CD8-positive, alpha-beta memory T cell (primary cell): ENCODE results near the gene PIWIL1. TPM values are rescaled to one million over a fixed set of nuclear protein-coding genes. Genes with fewer than 3 reads are reported as not detected.

Experiments used
- CTCF ChIA-PET: fragments of 350-600 bp; sonication (Branson Sonifier 250); formaldehyde crosslinking; loops from one replicate; lab custom pipeline; 2021; ENCODE audit warnings: antibody characterized with exemption; lab: Charles Lee
- POLR2A ChIA-PET: fragments of 350-600 bp; sonication (Branson Sonifier 250); formaldehyde crosslinking; loops from one replicate; lab custom pipeline; 2021; ENCODE audit warnings: antibody characterized with exemption; lab: Charles Lee
- DNase-seq, 5 donors: peaks; one replicate each; pipeline versions ENCODE4 v3.0.0 to v3.0.0-alpha.2; 2020 to 2022; ENCODE audit warnings: mixed read lengths in 1 of 5
- H3K27ac ChIP-seq: one replicate; pipeline ENCODE4 v1.7.0; 2013; ENCODE audit warnings: low read depth, mild to moderate bottlenecking, low read length, moderate library complexity
- H3K27me3 ChIP-seq: 2 replicates; pipeline ENCODE4 v1.7.0; 2013; ENCODE audit warnings: low read length, mild to moderate bottlenecking; ENCODE audit not compliant: insufficient read depth, poor library complexity, severe bottlenecking
- H3K36me3 ChIP-seq: 2 replicates; pipeline ENCODE4 v1.7.0; 2013; ENCODE audit warnings: mild to moderate bottlenecking, low read length, moderate library complexity; ENCODE audit not compliant: insufficient read depth
- H3K4me1 ChIP-seq: 2 replicates; pipeline ENCODE4 v1.7.0; 2013; ENCODE audit warnings: mild to moderate bottlenecking, low read length, moderate library complexity; ENCODE audit not compliant: insufficient read depth
- H3K4me3 ChIP-seq: 2 replicates; pipeline ENCODE4 v1.7.0; 2013; ENCODE audit warnings: mild to moderate bottlenecking, low read length
- H3K9me3 ChIP-seq: 2 replicates; pipeline ENCODE4 v1.7.0; 2013; ENCODE audit warnings: mild to moderate bottlenecking, low read length
- H3K27ac Mint-ChIP-seq, 8 donors: one replicate each; pipeline ENCODE4 v1.8.0; 2020 to 2021; ENCODE audit warnings: mixed read lengths in 8 of 8, mild to moderate bottlenecking in 6 of 8, inconsistent platforms in 3 of 8, moderate library complexity in 3 of 8
- H3K27me3 Mint-ChIP-seq, 2 donors: one replicate each; pipeline ENCODE4 v1.8.0; 2020 to 2021; ENCODE audit warnings: mixed read lengths in 2 of 2, mild to moderate bottlenecking in 1 of 2, moderate library complexity in 1 of 2
- H3K36me3 Mint-ChIP-seq, 3 donors: one replicate each; pipeline ENCODE4 v1.8.0; 2020 to 2021; ENCODE audit warnings: mixed read lengths in 3 of 3, inconsistent platforms in 1 of 3, mild to moderate bottlenecking in 1 of 3
- H3K4me1 Mint-ChIP-seq, 3 donors: one replicate each; pipeline ENCODE4 v1.8.0; 2020 to 2021; ENCODE audit warnings: mixed read lengths in 3 of 3, inconsistent platforms in 1 of 3, mild to moderate bottlenecking in 1 of 3
- H3K4me3 Mint-ChIP-seq, 7 donors: one replicate each; pipeline ENCODE4 v1.8.0; 2020 to 2021; ENCODE audit warnings: mixed read lengths in 7 of 7, mild to moderate bottlenecking in 6 of 7, moderate library complexity in 4 of 7, inconsistent platforms in 2 of 7
- H3K9me3 Mint-ChIP-seq, 5 donors: one replicate each; pipeline ENCODE4 v1.8.0; 2020 to 2022; ENCODE audit warnings: mixed read lengths in 5 of 5, mild to moderate bottlenecking in 3 of 5, moderate library complexity in 2 of 5, inconsistent platforms in 1 of 5
- polyA plus RNA-seq: library from polyadenylated mRNA; unstranded; fragments of 300-500 nt; fragmentation: Illumina TruSeq; gene quantifications from one replicate; pipeline ENCODE4 v1.2.3, GENCODE V29; 2021
- total RNA-seq, 2 experiments: library from RNA; stranded (reverse); gene quantifications; one replicate each; pipeline ENCODE4 v1.2.3, GENCODE V29; 2021

Gene PIWIL1
- total and polyA plus RNA-seq, 3 experiments from 2014 or later, result not detected

DNA sequence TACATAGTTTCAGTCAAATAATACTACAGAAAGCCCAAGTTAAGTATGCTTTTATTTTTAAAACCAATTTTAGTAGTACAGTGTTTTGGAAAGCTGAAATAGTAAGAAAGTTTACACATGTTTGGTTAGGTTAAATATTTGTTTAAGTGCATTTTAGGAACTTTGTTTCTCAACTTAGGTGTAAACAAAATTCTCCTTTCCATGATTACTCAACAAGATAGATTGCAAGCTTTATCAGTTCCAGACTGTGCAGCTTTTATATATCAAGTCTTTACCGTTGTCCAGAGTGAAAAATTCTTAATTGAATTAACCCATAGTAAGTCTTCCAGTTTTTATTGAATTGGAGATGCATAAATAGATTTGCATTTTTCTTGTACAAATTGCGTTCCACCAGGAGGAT lies 45.1 kb downstream of the PIWIL1 start:
- H3K9me3 ChIP-seq, result peaks cover 4% of the 10 kb centered on the region
- Mint-ChIP-seq H3K4me3 (no peak overlapping the region), H3K9me3 (peaks cover 3 to 17% (median 7%) of the 10 kb centered on the region in 5 donors), H3K27me3 (peaks cover 2 to 9% of the 10 kb centered on the region in 2 donors), H3K36me3 (no peaks in the 10 kb centered on the region), H3K27ac (no peak overlapping the region), H3K4me1 (no peaks in the 10 kb centered on the region)
- H3K27me3 ChIP-seq, result no peaks in the 10 kb centered on the region
- ChIA-PET CTCF (no interaction called here), POLR2A (no interaction called here)
- peaks cover 3% of the 10 kb centered on the region for H3K4me1 ChIP-seq
- DNase-seq, result no peak
- H3K4me3 ChIP-seq, result no peak overlapping the region
- H3K27ac ChIP-seq, result no peak overlapping the region
- no peaks in the 10 kb centered on the region for H3K36me3 ChIP-seq

DNA sequence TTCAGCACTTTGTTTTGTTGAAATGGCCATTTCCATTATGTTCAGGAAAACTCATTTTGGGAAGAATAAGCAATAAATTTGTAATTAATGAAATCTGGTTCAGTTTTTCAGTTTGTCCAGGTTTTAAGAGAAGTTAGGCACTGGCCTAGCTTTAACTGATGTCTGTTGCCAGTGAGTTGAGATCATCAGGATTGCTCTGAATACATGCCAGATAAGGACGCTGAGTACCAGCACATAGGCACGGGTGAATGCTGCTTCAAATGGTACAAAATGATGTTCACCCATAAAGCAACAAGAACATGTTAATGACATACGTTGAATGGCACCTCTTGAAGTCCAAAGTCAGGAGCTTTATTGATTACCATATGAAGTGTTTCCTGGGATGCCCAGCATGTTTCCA lies 46.5 kb downstream of the PIWIL1 start:
- Histone ChIP-seq H3K9me3 (peaks cover 4% of the 10 kb centered on the region), H3K27ac (no peak overlapping the region), H3K4me3 (no peak overlapping the region), H3K36me3 (no peaks in the 10 kb centered on the region), H3K27me3 (no peaks in the 10 kb centered on the region), H3K4me1 (peaks cover 3% of the 10 kb centered on the region)
- Mint-ChIP-seq H3K9me3 (peaks cover 12 to 23% (median 13%) of the 10 kb centered on the region in 5 donors), H3K4me3 (no peak overlapping the region), H3K27ac (no peak overlapping the region), H3K36me3 (no peaks in the 10 kb centered on the region), H3K27me3 (peaks cover 2 to 9% of the 10 kb centered on the region in 2 donors), H3K4me1 (no peaks in the 10 kb centered on the region)
- ChIA-PET POLR2A (no interaction called here), CTCF (no interaction called here)
- DNase-seq, result no peak

DNA sequence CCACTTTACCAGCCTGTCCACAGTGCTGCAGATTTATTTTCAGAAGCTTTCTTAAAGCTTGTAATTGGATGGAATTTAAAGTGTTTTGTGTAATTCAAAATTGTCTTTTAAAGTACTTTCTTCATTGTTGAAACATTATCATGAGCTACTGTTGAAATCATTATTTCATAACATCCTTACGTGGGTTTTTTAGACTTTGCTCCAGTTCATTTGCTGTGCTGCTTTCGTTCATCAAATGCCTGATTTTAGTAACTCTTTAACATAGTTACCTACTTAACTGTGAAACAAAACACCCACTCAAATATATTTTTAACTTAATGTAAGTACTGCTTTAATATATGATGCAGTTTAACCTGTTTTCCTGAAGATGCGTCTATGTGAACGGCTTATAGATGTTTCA lies 47.5 kb downstream of the PIWIL1 start:
- Histone ChIP-seq H3K27ac (no peak overlapping the region), H3K36me3 (no peaks in the 10 kb centered on the region), H3K9me3 (peaks cover 4% of the 10 kb centered on the region), H3K4me1 (peaks cover 3% of the 10 kb centered on the region), H3K27me3 (no peaks in the 10 kb centered on the region), H3K4me3 (no peak overlapping the region)
- Mint-ChIP-seq H3K9me3 (peaks cover 13 to 23% (median 15%) of the 10 kb centered on the region in 5 donors), H3K4me1 (no peaks in the 10 kb centered on the region), H3K36me3 (no peaks in the 10 kb centered on the region), H3K4me3 (no peak overlapping the region), H3K27me3 (peaks cover 2 to 9% of the 10 kb centered on the region in 2 donors), H3K27ac (no peak overlapping the region)
- CTCF ChIA-PET, result no interaction called here
- POLR2A ChIA-PET, result no interaction called here
- no peak for DNase-seq

DNA sequence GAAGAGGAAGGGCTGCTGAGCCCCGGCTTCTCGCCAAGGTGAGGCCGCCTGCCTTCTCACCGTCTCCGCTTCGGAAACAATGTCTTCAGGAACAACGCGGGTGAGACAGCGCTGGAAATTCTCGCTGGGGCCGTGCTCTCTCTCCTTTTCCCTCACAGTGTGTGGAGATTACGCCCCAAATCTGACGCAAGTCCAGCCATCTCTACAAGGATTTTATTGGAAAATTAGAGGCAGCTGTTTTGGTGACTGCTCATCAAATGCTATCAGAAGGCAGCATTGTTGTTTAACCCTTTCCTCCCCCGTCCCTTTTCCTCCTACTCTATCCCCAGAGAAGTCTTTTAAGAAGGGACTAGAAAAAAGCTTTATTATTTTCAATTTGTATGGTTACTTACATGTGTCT lies 53.5 kb downstream of the PIWIL1 start:
- ChIA-PET POLR2A (no interaction called here), CTCF (no interaction called here)
- no peaks in the 10 kb centered on the region for H3K9me3 ChIP-seq
- Mint-ChIP-seq H3K9me3 (peaks cover 3 to 19% (median 10%) of the 10 kb centered on the region in 5 donors), H3K27ac (no peak overlapping the region), H3K4me3 (no peak overlapping the region), H3K27me3 (no peaks in the 10 kb centered on the region), H3K4me1 (no peaks in the 10 kb centered on the region), H3K36me3 (peaks cover 0 to 4% (median 0%) of the 10 kb centered on the region in 3 donors)
- no peak overlapping the region for H3K4me3 ChIP-seq
- no peaks in the 10 kb centered on the region for H3K4me1 ChIP-seq
- H3K27ac ChIP-seq, result no peak overlapping the region
- H3K27me3 ChIP-seq, result no peaks in the 10 kb centered on the region
- no peak for DNase-seq
- H3K36me3 ChIP-seq, result no peaks in the 10 kb centered on the region

DNA sequence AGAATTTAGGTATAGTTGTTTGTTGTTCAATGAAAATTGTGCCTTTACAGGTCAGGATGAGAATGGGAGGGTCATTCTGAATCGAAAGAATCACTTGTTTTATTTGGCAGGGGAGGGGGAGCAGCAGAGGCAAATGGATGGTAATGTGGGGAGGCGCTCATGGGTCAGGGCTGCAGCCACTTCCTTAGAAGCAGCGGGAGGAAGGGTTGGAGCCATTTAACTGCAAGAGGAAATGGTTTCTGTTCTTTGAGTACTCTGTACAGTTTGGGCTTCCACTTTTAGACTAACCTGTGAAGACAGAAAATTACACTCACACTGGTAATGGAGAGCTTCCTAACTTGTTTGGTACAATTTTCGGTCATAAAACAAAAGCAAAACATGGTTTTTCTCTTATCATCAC lies 57.2 kb downstream of the PIWIL1 start:
- POLR2A ChIA-PET, result no interaction called here
- DNase-seq, result no peak
- no peaks in the 10 kb centered on the region for H3K27me3 ChIP-seq
- H3K4me3 Mint-ChIP-seq, result no peak overlapping the region
- H3K4me1 Mint-ChIP-seq, result no peaks in the 10 kb centered on the region
- H3K4me3 ChIP-seq, result no peak overlapping the region
- H3K4me1 ChIP-seq, result no peaks in the 10 kb centered on the region
- peaks cover 0 to 7% of the 10 kb centered on the region in 2 donors for H3K27me3 Mint-ChIP-seq
- H3K36me3 ChIP-seq, result no peaks in the 10 kb centered on the region
- H3K27ac Mint-ChIP-seq, result no peak overlapping the region
- H3K27ac ChIP-seq, result no peak overlapping the region
- H3K9me3 ChIP-seq, result no peaks in the 10 kb centered on the region
- CTCF ChIA-PET, result no interaction called here
- peaks cover 0 to 12% (median 5%) of the 10 kb centered on the region in 5 donors for H3K9me3 Mint-ChIP-seq
- peaks cover 0 to 4% (median 0%) of the 10 kb centered on the region in 3 donors for H3K36me3 Mint-ChIP-seq

DNA sequence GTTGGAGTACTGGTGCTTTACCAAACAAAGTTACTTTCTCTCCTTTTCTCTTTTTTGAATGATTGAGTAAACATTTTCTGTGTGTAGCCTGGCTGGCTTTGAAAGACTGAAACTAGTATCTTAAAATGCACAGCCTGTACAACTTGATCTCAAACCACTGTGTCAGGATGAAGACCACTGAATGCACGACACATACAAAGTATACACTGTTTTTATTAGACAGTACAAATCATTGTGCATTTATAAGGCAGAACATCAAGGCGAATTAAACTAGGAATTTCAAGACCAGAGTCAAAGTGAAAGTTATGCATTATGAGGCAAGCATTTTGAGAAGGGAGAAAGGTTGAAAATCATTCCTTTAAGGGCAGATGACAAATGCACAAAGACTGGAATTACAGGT lies 59.0 kb downstream of the PIWIL1 start:
- no peaks in the 10 kb centered on the region for H3K4me1 Mint-ChIP-seq
- CTCF ChIA-PET, result no interaction called here
- peaks cover 0 to 7% of the 10 kb centered on the region in 2 donors for H3K27me3 Mint-ChIP-seq

DNA sequence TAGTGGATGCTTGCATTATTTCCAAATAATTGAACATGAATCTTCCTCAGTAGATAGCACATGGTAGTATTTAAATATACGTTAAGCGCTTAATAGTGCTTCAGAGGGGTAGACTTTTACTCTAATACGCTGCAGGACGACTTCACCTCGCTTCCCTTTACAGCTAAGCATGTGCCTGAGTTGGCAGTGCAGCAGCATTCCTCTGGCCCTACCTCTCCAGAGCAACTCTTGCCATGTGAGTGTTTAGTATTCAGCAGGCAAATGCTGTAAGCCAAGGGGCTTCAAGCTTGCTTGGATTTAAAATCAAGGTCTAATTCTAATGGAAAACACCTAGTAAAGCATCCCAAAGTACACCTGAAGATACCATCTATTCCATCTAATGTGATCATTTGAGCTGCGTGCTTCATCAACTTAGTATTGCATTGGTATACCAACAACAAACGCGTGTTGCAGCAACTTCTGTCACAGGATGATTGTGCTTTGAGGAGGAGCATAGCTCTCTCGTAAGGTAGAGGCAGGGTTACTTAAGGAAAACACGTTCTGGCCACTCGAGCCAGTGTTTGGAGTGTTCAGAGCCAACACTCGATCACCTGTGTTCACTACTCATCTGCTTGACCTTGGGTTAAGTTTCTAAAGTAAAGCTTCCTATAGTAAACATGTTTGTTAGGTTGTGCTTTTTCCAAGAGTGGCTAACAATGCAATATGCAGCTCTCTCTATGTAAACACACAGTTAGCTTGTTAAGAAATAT lies 60.6 kb downstream of the PIWIL1 start:
- DNase-seq, result no peak
- POLR2A ChIA-PET, result no interaction called here
- Mint-ChIP-seq H3K27me3 (peaks cover 0 to 7% of the 10 kb centered on the region in 2 donors), H3K36me3 (no peaks in the 10 kb centered on the region), H3K27ac (no peak overlapping the region), H3K4me3 (no peak overlapping the region), H3K9me3 (peaks cover 0 to 7% (median 4%) of the 10 kb centered on the region in 5 donors), H3K4me1 (no peaks in the 10 kb centered on the region)
- H3K4me3 ChIP-seq, result no peak overlapping the region
- no peaks in the 10 kb centered on the region for H3K4me1 ChIP-seq
- no peaks in the 10 kb centered on the region for H3K36me3 ChIP-seq
- no peaks in the 10 kb centered on the region for H3K9me3 ChIP-seq
- H3K27me3 ChIP-seq, result no peaks in the 10 kb centered on the region
- no peak overlapping the region for H3K27ac ChIP-seq
- CTCF ChIA-PET, result no interaction called here

More for the DNA sequence above, 59.0 kb downstream of the PIWIL1 start:
- Mint-ChIP-seq H3K27ac (no peak overlapping the region), H3K4me3 (no peak overlapping the region), H3K9me3 (peaks cover 0 to 7% (median 4%) of the 10 kb centered on the region in 5 donors), H3K36me3 (no peaks in the 10 kb centered on the region)
- POLR2A ChIA-PET, result no interaction called here
- H3K9me3 ChIP-seq, result no peaks in the 10 kb centered on the region
- H3K36me3 ChIP-seq, result no peaks in the 10 kb centered on the region
- no peaks in the 10 kb centered on the region for H3K27me3 ChIP-seq
- no peak overlapping the region for H3K4me3 ChIP-seq
- H3K4me1 ChIP-seq, result no peaks in the 10 kb centered on the region
- no peak for DNase-seq
- no peak overlapping the region for H3K27ac ChIP-seq

DNA sequence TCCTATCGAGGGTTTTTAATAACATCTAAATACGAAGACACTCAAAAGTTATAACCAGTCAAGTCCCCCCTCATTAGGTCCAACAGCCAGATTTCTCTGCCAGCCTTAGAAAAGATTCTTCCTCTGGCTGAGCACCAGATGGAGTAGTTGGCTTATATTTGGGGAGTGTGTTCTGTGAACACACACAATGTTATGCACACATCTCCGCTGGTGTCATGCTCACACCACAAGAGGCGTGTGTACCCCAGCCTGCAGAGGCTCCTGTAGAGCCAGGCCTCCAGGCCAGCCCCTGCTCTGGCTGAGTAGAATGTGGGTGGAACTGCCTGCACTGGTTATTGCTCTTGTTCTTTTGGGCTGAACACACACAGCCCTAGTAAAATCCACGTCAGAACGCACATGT lies 64.0 kb downstream of the PIWIL1 start:
- POLR2A ChIA-PET, result no interaction called here
- H3K36me3 Mint-ChIP-seq, result no peaks in the 10 kb centered on the region
- Histone ChIP-seq H3K27ac (no peak overlapping the region), H3K27me3 (no peaks in the 10 kb centered on the region), H3K9me3 (no peaks in the 10 kb centered on the region), H3K4me3 (no peak overlapping the region), H3K36me3 (no peaks in the 10 kb centered on the region), H3K4me1 (no peaks in the 10 kb centered on the region)
- DNase-seq, result no peak
- H3K9me3 Mint-ChIP-seq, result peaks cover 0 to 4% (median 0%) of the 10 kb centered on the region in 5 donors
- H3K27ac Mint-ChIP-seq, result no peak overlapping the region
- no peak overlapping the region for H3K4me3 Mint-ChIP-seq
- H3K27me3 Mint-ChIP-seq, result peaks cover 0 to 5% of the 10 kb centered on the region in 2 donors
- CTCF ChIA-PET, result no interaction called here
- no peaks in the 10 kb centered on the region for H3K4me1 Mint-ChIP-seq
